Bone marrow (tissue), 2 donors: ENCODE results near the gene TSPEAR.
"Not testable (repeated sequence)": the region's sequence is repeated elsewhere in the genome, so short reads cannot be mapped to it uniquely, and the experiment has no call there.

ENCODE experiments used
- DNase-seq, 2 donors: peaks; one replicate each; lab custom pipeline; 2025; lab: John Stamatoyannopoulos, UW

Gene TSPEAR

GRCh38 chr21:44603109-44603875, 108.1 kb downstream of the TSPEAR start:
- DNase-seq, result no peak

GRCh38 chr21:44602463-44602850, 108.9 kb downstream of the TSPEAR start:
- DNase-seq, result no peak

GRCh38 chr21:44601596-44602462, 109.5 kb downstream of the TSPEAR start:
- no peak for DNase-seq

DNA sequence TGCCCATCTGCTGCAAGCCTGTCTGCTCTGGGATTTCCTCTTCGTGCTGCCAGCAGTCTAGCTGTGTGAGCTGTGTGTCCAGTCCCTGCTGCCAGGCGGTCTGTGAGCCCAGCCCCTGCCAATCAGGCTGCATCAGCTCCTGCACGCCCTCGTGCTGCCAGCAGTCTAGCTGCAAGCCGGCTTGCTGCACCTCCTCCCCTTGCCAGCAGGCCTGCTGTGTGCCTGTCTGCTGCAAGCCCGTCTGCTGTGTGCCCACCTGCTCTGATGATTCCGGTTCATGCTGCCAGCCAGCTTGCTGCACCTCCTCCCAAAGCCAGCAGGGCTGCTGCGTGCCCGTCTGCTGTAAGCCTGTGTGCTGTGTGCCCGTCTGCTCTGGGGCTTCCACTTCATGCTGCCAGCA, 110.3 kb downstream of the TSPEAR start:
- DNase-seq, result not testable (repeated sequence)

- not testable (repeated sequence) for DNase-seq
These were observed 111.0 kb downstream of the TSPEAR start, which contains the start of gene KRTAP10-7 for GRCh38 chr21:44600118-44600978. KRTAP10-7 (plus strand) TSS chr21:44600597; CDS start chr21:44600622, 25 bp downstream.

DNA sequence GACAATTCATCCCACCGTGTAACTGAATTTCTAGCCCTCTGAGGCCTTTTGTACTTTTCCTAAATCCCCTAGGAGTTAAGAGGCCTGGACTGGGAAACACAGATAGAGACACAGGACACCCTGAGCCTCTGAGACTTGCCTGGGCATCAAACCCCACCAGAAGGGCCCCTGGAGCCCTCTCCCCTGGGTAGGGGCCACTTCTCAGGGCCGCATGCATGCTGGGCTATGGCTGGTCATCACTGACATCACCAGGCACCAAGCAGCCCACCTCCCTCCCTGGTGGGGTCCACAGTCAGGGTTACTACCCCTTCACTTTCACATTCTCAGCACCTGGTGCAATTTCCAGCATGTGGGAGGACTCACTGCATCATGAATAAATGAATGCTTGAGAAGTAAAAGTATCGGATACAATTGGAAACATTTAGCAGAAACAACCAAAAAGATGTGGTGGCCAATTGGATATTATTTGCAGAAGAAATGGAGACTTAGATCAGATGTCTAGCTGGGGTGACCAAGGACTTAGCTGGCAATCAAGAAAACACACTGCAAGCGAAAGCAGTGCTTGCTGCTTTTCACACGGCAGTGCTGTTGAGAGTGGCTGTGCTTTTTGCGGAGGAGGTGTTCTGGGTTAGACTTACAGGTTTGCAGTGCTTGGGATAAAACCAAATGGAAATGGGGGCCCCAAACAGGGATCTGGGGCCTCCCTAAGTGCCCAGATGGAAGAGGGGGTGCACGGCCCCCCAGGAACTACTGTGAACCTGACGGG, 111.9 kb downstream of the TSPEAR start:
- no peak for DNase-seq

GRCh38 chr21:44598061-44598460, 113.3 kb downstream of the TSPEAR start:
- no peak for DNase-seq

GRCh38 chr21:44596068-44596725, 115.2 kb downstream of the TSPEAR start:
- no peak for DNase-seq

DNA sequence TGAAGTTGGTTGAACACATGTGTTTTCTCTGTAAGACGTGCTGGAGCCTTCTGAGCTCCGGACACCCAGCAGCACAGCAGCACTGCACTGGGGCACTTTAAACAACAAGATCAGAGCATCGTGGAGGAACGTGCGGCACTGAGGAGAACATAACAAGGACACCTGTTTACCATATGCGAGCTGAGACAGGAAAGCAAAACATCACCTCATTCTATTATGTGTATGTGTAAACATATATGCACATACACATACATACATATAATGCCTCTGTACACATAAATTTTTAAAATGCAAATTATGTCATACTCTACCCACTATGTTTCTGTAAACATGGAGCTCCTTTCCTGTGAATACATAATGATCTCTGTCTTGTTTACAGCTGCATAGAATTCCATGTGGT, 115.8 kb downstream of the TSPEAR start:
- no peak for DNase-seq

- DNase-seq, result no peak
These were observed 116.9 kb downstream of the TSPEAR start for GRCh38 chr21:44594406-44594916.

DNA sequence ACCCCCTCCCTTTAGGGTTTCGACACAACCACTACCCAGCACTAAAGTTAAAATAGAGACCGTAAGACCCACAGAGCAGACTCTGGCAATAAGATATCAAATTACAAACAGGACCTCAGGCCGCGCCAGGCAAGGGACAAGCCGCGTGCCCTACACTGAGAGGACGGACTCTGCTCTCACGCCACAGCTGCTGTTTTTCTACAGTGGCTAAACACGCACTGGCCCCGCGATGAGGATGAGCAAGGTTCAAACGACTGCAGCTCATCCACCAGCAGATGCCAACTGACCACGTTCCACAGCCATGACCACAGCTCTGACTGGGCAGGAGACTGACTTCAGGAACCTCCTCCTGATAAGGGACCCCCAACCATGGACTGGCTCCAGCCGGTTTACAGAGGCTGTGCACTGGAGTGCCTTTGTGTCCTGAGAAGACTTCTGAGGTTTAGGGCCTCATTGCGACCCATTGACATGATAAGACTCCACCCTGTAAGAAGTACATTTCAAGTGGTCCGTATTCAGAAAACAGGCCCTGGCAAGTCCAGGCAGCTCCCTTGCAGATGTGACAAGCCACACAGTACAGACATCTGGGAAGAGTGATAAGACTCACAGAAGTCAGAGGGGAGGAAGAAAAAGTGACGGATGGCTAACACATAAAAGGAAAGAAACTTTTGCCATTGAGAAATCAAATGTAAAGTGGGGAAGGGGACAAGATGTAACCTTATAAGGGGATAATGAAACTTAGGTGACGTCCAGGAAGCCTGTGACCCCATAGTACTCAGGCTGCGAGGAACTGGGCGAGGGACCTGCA, 117.6 kb downstream of the TSPEAR start:
- no peak for DNase-seq

- no peak for DNase-seq
These were observed 118.7 kb downstream of the TSPEAR start, which contains the start of gene KRTAP10-6 for GRCh38 chr21:44592446-44593311. KRTAP10-6 (minus strand) TSS chr21:44592505; CDS start chr21:44592484, 21 bp downstream.

GRCh38 chr21:44591801-44592130, 119.6 kb downstream of the TSPEAR start:
- not testable (repeated sequence) for DNase-seq

- not testable (repeated sequence) for DNase-seq
These were observed 120.2 kb downstream of the TSPEAR start for GRCh38 chr21:44590897-44591800.

GRCh38 chr21:44590311-44590721, 121.1 kb downstream of the TSPEAR start:
- DNase-seq, result no peak

GRCh38 chr21:44589586-44590305, 121.6 kb downstream of the TSPEAR start:
- DNase-seq, result no peak

DNA sequence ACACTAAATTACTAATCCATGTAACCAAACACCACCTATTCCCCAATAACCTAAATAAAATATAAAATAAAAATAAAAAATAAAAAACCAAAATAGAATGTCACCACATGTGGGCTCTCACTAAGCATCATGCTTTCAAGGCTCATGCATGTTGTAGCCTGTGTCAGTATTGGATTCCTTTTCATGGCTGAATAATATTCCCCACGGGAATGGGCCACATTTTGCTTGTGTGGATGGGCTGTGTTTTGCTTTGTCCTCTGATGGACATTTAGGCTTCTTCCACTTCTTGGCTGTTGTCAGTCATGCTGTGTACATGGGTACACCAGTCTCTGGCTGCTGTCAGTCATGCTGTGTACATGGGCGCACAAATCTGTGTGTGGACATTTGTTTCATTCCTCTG, 122.3 kb downstream of the TSPEAR start:
- no peak for DNase-seq
